GM23338 (cell line): ENCODE measurements around the gene GUCA2B. TPM values are rescaled to one million over a fixed set of nuclear protein-coding genes. Genes with fewer than 3 reads are reported as not detected.

Source experiments
- ATAC-seq: fragments of 200-7000 bp; cut with Tn5 transposase; 3 replicates; pipeline ENCODE4 v1.9.1; 2020
- DNase-seq: peaks from one replicate; pipeline ENCODE4 v3.0.0-alpha.2; 2015; ENCODE audit warnings: low spot score
- H2AFZ ChIP-seq: fragments of 200-600 bp; sonication (generic); 2 replicates; pipeline ENCODE4 v1.8.0; 2016; ENCODE audit warnings: antibody characterized with exemption, mild to moderate bottlenecking, moderate library complexity
- H3F3A ChIP-seq: fragments of 200-600 bp; sonication (generic); replicated peaks from 2 replicates; pipeline ENCODE4 v1.8.0; 2017; ENCODE audit warnings: antibody characterized with exemption, mixed run types, low read depth
- H3K27ac ChIP-seq: fragments of 200-600 bp; sonication (generic); 2 replicates; pipeline ENCODE4 v1.6.1; 2016; ENCODE audit warnings: low read depth
- H3K27me3 ChIP-seq: fragments of 200-600 bp; sonication (generic); 2 replicates; pipeline ENCODE4 v1.8.0; 2016; ENCODE audit warnings: mild to moderate bottlenecking, mixed run types, moderate library complexity; ENCODE audit not compliant: insufficient read depth
- H3K36me3 ChIP-seq: fragments of 200-600 bp; sonication (generic); 2 replicates; pipeline ENCODE4 v1.8.0; 2016; ENCODE audit warnings: mild to moderate bottlenecking; ENCODE audit not compliant: insufficient read depth
- H3K4me1 ChIP-seq: fragments of 200-600 bp; sonication (generic); 2 replicates; pipeline ENCODE4 v1.8.0; 2016; ENCODE audit warnings: mild to moderate bottlenecking, moderate library complexity; ENCODE audit not compliant: insufficient read depth
- H3K4me2 ChIP-seq: fragments of 200-600 bp; sonication (generic); 2 replicates; pipeline ENCODE4 v1.7.1; 2017; ENCODE audit warnings: mixed run types
- H3K4me3 ChIP-seq: fragments of 200-600 bp; sonication (generic); 2 replicates; pipeline ENCODE4 v1.6.1; 2016; ENCODE audit warnings: mixed run types
- H3K79me2 ChIP-seq: fragments of 200-600 bp; sonication (generic); replicated peaks from 2 replicates; pipeline ENCODE4 v1.8.0; 2017; ENCODE audit warnings: mild to moderate bottlenecking; ENCODE audit not compliant: insufficient read depth
- H3K9me2 ChIP-seq: fragments of 200-600 bp; sonication (generic); 2 replicates; pipeline ENCODE4 v1.8.0; 2017; ENCODE audit not compliant: insufficient read depth
- H4K20me1 ChIP-seq: fragments of 200-600 bp; sonication (generic); replicated peaks from 2 replicates; pipeline ENCODE4 v1.8.0; 2017; ENCODE audit warnings: mild to moderate bottlenecking; ENCODE audit not compliant: insufficient read depth
- H3K27ac Mint-ChIP-seq: 2 replicates; pipeline ENCODE4 v1.8.0; 2020; ENCODE audit warnings: inconsistent platforms, mild to moderate bottlenecking, moderate library complexity, mixed read lengths
- H3K27me3 Mint-ChIP-seq: 3 replicates; pipeline ENCODE4 v1.8.0; 2022; ENCODE audit warnings: low read depth, mild to moderate bottlenecking, moderate library complexity, mixed read lengths, inconsistent platforms; ENCODE audit not compliant: insufficient read depth, poor library complexity
- H3K36me3 Mint-ChIP-seq: 3 replicates; pipeline ENCODE4 v1.8.0; 2021; ENCODE audit warnings: low read depth, mild to moderate bottlenecking, inconsistent platforms, moderate library complexity, mixed read lengths
- H3K4me1 Mint-ChIP-seq: 3 replicates; pipeline ENCODE4 v1.8.0; 2020; ENCODE audit warnings: mild to moderate bottlenecking, inconsistent platforms, mixed read lengths
- H3K4me3 Mint-ChIP-seq: 3 replicates; pipeline ENCODE4 v1.8.0; 2021; ENCODE audit warnings: moderate library complexity, mild to moderate bottlenecking, inconsistent platforms, mixed read lengths
- H3K9me3 Mint-ChIP-seq: 3 replicates; pipeline ENCODE4 v1.8.0; 2020; ENCODE audit warnings: moderate library complexity, mild to moderate bottlenecking, inconsistent platforms, mixed read lengths
- CREB1 ChIP-seq: fragments of 250-450 bp; sonication (Bioruptor Pico); IDR thresholded peaks from 2 replicates; pipeline ENCODE4 v1.5.0; 2020; ENCODE audit warnings: low read depth, mild to moderate bottlenecking, moderate library complexity
- CTCF ChIP-seq, 2 experiments: fragments of 200-600 bp in 1 of 2; sonication (generic) in 1 of 2; conservative IDR thresholded peaks; 2 replicates each; pipeline versions ENCODE4 v1.5.1 to v1.6.1; 2016 to 2017; ENCODE audit warnings: antibody characterized with exemption in 2 of 2, low read depth in 2 of 2, mild to moderate bottlenecking in 2 of 2, moderate library complexity in 1 of 2
- ETS1 ChIP-seq: IDR thresholded peaks from 2 replicates; pipeline ENCODE4 v1.6.1; 2016; ENCODE audit warnings: antibody characterized with exemption
- EZH2 ChIP-seq: fragments of 200-600 bp; sonication (generic); IDR thresholded peaks from one replicate; pipeline ENCODE4 v1.8.0; 2017; ENCODE audit warnings: antibody characterized with exemption, mild to moderate bottlenecking, low read depth; ENCODE audit not compliant: unreplicated experiment
- POLR2AphosphoS5 ChIP-seq: IDR thresholded peaks from 2 replicates; pipeline ENCODE4 v1.6.1; 2016; ENCODE audit warnings: antibody characterized with exemption, low read depth
- STAT1 ChIP-seq: IDR thresholded peaks from one replicate; pipeline ENCODE4 v1.6.1; 2016; ENCODE audit warnings: antibody characterized with exemption; ENCODE audit not compliant: unreplicated experiment
- ZNF331 ChIP-seq: fragments of 250-450 bp; sonication (Bioruptor Pico); IDR thresholded peaks from 2 replicates; pipeline ENCODE4 v1.5.0; 2020; ENCODE audit warnings: low read depth, mild to moderate bottlenecking, moderate library complexity
- ZNF462 ChIP-seq: fragments of 250-450 bp; sonication (Bioruptor Pico); IDR thresholded peaks from 2 replicates; pipeline ENCODE4 v1.5.0; 2020; ENCODE audit warnings: mild to moderate bottlenecking, moderate library complexity
- long read RNA-seq: library from polyadenylated mRNA; unstranded; transcript quantifications from one replicate; pipeline ENCODE4 v2.0.0, GENCODE V29; 2020; ENCODE audit not compliant: unreplicated experiment
- polyA plus RNA-seq: library from polyadenylated mRNA; unstranded; fragments of >200 nt; fragmentation: Nextera tagmentation; extraction: Ambion mirVana; gene quantifications from 2 replicates; pipeline ENCODE4 v1.2.1, GENCODE V29; 2016
- total RNA-seq: library from RNA; depleted of rRNA; stranded (reverse); fragments of >200 nt; shearing (Covaris generic); gene quantifications from 2 replicates; pipeline ENCODE4 v1.2.3, GENCODE V29; 2014; rRNA removed

The GUCA2B gene
- total RNA-seq: not detected in 2 replicates
- not detected in 2 replicates for polyA plus RNA-seq
- long read RNA-seq: 0 reads

GRCh38 chr1:42152907-42153600, at the start of gene GUCA2B:
GUCA2B (plus strand) TSS chr1:42153410; CDS start chr1:42153451, 41 bp downstream.
- Mint-ChIP-seq H3K27me3 (peaks cover 7% of the 10 kb centered on the region), H3K27ac (no peak within 1 kb of the TSS)
- DNase-seq: no peak

More at GRCh38 chr1:42152907-42153600, at the start of gene GUCA2B:
- Histone ChIP-seq H3K9me2 (0 out of 2 replicates have a peak, but pooled peaks cover 4% of the 10 kb centered on the region), H3K4me1 (no peaks in the 10 kb centered on the region), H4K20me1 (no peaks in the 10 kb centered on the region), H3K4me3 (no peak within 1 kb of the TSS), H2AFZ (no peak within 1 kb of the TSS; the same call in 1 of the 2 replicates), H3K27ac (no peak within 1 kb of the TSS), H3F3A (no peaks in the 10 kb centered on the region), H3K79me2 (no peaks in the 10 kb centered on the region), H3K36me3 (no peaks in the 10 kb centered on the region), H3K27me3 (no peaks in the 10 kb centered on the region), H3K4me2 (no peak within 1 kb of the TSS)
- Mint-ChIP-seq H3K36me3 (no peaks in the 10 kb centered on the region), H3K9me3 (no peaks in the 10 kb centered on the region), H3K4me3 (no peak within 1 kb of the TSS), H3K4me1 (no peaks in the 10 kb centered on the region)
- ATAC-seq: no peak
- TF ChIP-seq ZNF331 (CRISPR knock-in tag): no peak
- no peak for TF ChIP-seq POLR2AphosphoS5
- no peak for TF ChIP-seq EZH2
- TF ChIP-seq CTCF (conservative IDR thresholded peaks at IDR 0.05; ENCODE audit: low read depth in 2 of 2): no peak
- no peak for TF ChIP-seq CREB1
- no peak for TF ChIP-seq ETS1
- no peak for TF ChIP-seq STAT1
- no peak for TF ChIP-seq ZNF462 (CRISPR knock-in tag)
